Measurements from ENCODE around the gene SOWAHB.

- no peak for TF ChIP-seq CTCF (IDR thresholded peaks at IDR 0.05; ENCODE audit: control extremely low read depth in 1 of 3, insufficient read depth in 1 of 3, low read depth in 1 of 3, low read length in 3 of 3)
- no peak for TF ChIP-seq CTBP2 (IDR thresholded peaks at IDR 0.05; ENCODE audit: borderline replicate concordance, insufficient read depth, insufficient read length, low read length)
- TF ChIP-seq ZNF274 (IDR thresholded peaks at IDR 0.05; ENCODE audit: borderline replicate concordance, extremely low read depth, low read length) = no peak
- TF ChIP-seq POLR2A (IDR thresholded peaks at IDR 0.05; ENCODE audit: control extremely low read depth in 1 of 2, low read depth in 2 of 2, low read length in 2 of 2) = no peak
- TF ChIP-seq HDAC2 (IDR thresholded peaks at IDR 0.05; ENCODE audit: borderline replicate concordance in 1 of 2, low read depth in 2 of 2, low read length in 2 of 2) = no peak
- TF ChIP-seq CEBPB (IDR thresholded peaks at IDR 0.05; ENCODE audit: low read depth, low read length) = no peak
- no peak for TF ChIP-seq RFX5 (IDR thresholded peaks at IDR 0.05; ENCODE audit: borderline replicate concordance, low read depth, low read length)
- no peak for TF ChIP-seq SIN3A (conservative IDR thresholded peaks at IDR 0.05 in 1 of 2, IDR thresholded peaks at IDR 0.05 in 1 of 2; ENCODE audit: low read depth in 1 of 2, low read length in 2 of 2)
- TF ChIP-seq ASH2L (IDR thresholded peaks at IDR 0.05; ENCODE audit: low read length) = no peak
- TF ChIP-seq POLR2AphosphoS5 (IDR thresholded peaks at IDR 0.05; ENCODE audit: low read depth, low read length) = no peak
- TF ChIP-seq GABPA (IDR thresholded peaks at IDR 0.05; ENCODE audit: borderline replicate concordance, insufficient read depth, low read length) = no peak
Observed at GRCh38 chr4:76931087-76931486, 33.1 kb upstream of the SOWAHB start.

All from H1 (cell line).